ENCODE results near the gene A2M.
A peak's percentile ranks its signal among the peaks of the same experiment; 100 is the strongest.

A2M gene

DNA sequence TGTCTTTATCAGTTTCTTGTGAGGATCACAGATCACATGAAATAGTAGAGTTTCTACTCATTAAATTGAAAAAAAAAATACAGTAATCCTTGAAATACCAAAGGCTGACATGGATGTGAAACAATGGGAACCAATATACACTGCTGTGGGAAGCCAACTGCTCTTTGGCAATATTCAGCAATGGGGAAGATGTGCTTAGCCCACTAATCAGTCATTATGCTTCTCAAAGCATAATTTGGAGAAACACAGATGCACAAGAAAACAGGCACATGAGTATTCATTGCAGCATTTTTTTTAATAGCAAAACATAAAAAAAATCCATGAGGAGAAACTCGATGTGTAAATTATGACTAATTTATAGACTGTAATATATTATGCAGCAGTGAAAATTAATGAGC, 40.6 kb downstream of the A2M start:
- DNase-seq (ENCODE audit: insufficient read length, low spot score) (no peak), FAIRE-seq (no peak)

GRCh38 chr12:9074484-9075137, 41.1 kb downstream of the A2M start:
- FAIRE-seq (no peak), DNase-seq (ENCODE audit: insufficient read length, low spot score) (no peak)

DNA sequence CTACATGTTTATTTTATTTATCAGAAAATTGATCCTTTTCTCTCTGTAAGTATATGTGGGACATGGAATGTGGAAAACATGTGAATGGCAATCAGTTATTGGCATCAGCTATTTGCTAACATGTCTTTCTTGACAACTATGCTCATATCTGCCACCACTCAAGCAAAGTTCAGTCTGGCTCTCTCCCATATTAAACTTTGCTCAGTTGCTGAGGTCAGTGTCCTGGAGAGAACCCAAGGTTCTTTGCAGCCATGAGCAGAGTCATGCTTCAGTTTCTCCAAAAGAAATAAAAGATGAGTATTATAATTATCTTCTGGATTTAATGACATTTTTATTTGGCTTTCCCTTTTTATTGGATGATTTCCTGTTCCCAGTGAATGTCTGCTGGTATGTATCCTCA, 42.6 kb downstream of the A2M start:
- DNase-seq (ENCODE audit: insufficient read length, low spot score): no peak
- no peak for FAIRE-seq

DNA sequence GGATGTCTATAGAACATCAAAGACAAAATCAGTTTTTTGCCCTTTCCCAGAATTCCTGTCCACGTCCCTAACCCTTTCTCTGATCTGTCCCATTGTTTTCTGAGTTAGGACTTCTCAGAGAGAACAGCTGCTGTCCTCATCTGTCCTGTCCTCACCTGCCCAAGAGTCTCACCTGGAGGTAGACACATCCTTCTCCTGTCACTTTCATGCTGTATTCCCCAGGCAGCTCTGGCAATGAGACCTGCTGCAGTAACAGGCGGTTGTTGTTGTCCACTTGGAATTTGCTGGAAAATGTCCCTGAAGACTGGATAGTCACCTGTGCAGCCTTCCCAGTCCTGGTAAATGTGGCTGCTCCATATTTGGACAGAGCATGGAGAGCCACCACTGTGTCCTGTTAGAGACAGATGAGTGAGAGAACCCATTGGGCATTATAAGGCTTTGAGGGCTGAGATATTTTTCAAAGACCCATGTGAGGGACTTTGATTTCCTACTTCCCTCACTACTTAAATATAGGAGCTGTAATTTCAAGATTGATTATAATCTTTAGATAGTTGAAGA, 43.2 kb downstream of the A2M start:
- no peak for DNase-seq (ENCODE audit: insufficient read length, low spot score)
- no peak for FAIRE-seq

DNA sequence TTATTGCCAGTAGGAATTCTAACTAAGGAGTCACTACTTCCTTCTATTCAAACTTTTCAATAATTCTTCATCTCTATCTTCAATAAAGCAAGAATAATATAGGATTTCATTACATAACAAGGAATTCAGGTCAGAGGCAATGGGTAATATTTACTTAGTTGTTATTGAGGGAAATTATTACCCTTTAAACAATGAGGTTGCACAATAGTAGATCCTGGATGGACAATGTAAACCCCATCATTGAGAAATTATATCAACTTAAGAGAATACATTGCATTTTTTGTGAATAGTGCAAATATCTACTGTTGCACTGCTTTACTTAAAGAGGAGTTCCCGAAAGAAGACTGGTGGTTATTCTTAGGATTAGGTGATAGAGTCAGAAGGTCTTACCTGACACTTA, 43.8 kb downstream of the A2M start:
- FAIRE-seq (no peak), DNase-seq (ENCODE audit: insufficient read length, low spot score) (no peak)

DNA sequence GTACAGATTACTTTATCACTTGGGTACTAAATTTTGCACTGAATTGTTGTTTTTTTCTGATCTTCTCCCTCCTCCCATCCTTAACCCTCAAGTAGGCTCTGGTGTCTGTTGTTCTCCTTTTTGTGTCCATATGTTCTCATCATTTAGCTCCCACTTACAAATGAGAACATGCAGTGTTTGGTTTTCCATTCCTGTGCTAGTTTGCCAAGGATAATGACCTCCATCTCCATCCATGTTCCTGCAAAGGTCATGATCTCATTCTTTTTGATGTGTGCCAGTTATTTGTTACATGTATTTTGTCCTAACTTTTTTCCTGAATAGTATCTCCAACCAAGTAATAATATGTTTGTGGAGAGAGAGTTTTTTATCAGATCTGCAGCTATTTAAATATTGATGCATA, 44.2 kb downstream of the A2M start:
- no peak for DNase-seq (ENCODE audit: insufficient read length, low spot score)
- no peak for FAIRE-seq

DNA sequence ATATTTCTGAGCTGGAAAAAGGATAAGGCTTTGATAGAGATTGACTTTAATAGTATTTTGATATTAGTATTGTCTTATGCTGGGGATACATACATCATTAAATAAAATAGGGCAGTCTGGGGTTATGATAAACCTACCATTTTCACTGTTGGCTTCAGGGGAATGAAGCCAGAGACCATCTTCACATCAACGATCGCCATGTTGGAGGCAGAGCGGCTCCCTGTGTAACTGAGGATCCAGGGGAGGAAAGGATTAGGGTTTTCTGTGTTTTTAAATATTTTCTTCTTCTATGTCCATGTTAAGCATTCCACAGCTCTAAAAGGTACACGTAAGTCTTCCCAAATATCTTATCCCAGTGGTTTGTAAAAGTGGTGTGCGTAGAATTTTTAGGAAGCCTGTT, 45.4 kb downstream of the A2M start:
- FAIRE-seq (no peak), DNase-seq (ENCODE audit: insufficient read length, low spot score) (no peak)

DNA sequence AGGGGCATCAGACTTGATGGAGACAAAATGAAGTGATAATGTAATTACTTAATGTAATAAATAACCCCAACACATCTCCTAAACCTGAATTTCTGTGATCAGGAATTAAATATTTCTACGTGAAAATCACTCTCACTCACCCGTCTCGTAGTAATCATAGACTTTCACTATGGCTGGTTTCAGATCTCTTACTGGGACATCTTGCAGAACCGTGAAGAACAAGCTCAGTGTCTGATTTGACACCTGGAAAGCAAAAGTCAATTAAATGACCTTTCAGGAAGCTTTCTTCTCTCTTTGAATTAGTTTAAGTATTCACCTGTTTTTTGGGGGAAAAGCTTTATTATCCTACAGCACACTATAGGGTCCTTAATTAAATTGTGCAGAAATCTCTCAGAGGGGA, 47.1 kb downstream of the A2M start:
- no peak for DNase-seq (ENCODE audit: insufficient read length, low spot score)
- no peak for FAIRE-seq

DNA sequence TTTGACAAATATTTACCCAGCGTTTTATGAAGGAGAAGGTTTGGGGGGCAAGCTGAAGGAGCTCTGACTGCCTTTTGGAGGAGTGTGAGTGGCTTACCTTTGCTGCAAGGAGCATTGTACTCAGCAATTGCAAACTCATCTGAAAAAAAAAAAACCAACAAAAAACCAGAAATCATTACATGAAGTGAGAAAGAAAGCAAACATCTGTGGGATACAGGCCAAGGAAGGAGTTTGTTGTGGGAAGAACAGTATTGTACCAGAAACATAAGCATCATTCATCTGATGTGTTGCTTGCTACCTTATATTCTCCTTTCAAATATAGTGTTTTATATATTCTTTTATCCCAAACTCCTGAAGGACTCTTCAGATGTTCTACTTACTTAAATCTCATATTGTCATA, 47.6 kb downstream of the A2M start:
- FAIRE-seq: no peak
- DNase-seq (ENCODE audit: insufficient read length, low spot score): no peak

DNA sequence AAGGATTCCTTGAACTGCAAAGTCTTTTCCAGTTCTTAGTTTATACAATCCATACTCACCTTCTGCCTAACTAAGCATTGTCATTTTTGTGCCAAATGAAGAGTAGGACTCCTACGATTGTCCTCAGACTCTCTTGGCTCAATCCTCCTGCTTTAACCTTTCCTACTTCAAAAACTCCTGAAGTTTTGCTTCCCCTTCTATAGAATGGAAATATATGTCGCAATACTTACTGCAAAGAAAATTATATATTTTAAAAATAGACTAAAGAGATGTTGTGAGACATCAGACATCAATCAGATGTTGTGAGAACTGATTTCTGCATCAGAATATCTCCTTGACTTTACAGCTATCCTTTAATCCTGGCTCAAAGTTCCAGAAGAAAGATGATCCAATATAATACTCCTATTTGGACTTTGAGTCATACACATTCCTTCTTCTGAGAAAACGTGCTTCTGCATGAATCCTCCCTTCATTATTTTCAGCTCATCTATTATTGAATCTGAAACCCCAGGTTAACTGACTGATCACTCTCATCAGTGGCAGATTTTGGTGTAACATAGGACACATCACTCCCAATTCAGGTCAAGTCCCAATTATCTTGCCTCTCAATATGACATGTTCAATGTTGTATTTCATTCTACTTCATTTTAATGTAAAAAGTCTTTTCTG, 48.8 kb downstream of the A2M start:
- no peak for FAIRE-seq
- no peak for DNase-seq (ENCODE audit: insufficient read length, low spot score)

DNA sequence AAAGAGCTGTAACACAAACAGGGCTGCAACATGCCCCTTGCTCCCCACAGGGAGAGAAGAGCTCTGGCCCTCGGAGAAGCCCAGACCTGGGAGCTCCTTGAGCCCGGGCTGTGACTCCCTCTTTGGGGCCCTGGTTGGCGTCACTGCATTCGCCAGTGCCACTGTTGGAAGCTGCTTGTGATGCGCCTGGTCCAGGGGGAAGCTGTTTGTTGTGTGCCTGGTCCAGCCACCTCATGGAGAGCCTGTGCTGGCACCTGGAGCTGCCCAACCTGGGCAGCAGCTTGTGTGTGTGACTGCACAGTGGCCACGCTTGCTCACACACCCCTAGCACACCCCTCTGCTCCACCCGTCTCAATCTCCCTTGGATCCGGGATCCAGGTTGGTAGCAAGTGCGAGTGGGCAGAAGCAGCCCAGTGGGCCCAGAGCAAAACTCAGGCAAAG, 49.5 kb downstream of the A2M start:
- DNase-seq (ENCODE audit: insufficient read length, low spot score): no peak
- no peak for FAIRE-seq

DNA sequence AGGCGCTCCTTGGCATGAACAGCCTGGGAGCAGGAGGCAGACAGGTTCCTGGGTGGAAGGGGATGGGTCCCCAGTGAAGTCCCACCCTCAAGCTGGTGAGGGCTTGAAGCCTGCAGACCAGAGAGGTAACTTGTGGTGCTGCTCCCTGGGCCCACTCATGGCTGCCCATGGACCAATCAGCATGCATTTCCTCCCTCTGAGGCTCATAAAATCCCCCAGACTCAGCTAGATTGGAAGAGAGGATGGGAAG, 50.2 kb downstream of the A2M start:
- DNase-seq (ENCODE audit: insufficient read length, low spot score): no peak
- FAIRE-seq: no peak

DNA sequence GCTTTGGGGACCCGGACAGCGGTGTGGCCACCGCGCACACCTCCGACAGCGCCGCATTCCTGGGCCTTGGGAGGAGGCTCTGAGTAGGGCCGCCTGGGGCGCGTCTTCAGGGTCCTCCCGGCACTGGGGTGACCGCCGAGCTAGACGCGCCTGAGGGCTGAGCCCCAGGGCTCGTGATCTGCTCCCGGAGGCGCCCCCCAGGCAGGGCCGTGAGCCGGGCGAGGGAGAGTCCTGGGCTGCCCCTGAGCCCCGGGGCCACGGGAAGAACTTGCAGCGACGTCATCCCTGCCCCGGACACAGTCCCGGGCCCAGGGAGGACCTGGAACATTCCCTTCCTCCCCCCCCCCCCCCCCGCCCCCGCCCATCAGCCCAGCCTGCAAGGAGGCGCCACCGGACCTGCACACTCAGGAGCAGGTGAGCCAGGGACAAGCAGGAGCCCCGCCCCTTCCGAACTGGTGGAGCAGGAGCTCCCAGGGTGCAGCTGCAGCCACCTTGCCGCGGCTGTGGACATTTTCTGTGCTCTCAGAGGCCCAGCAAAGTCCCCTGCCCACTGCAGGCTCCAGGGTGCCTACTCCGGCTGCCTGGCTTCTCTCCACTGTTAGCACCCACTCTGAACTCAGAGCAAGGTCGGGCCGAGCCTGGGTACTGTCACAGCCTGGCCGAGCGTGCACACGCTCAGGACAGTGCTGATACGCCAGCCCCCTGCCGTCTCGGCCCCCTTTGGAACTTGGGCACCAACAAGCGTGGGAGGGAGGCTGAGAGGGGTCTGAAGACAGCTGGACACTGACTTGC, 50.7 kb downstream of the A2M start:
- no peak for DNase-seq (ENCODE audit: insufficient read length, low spot score)
- FAIRE-seq: no peak

GRCh38 chr12:9064201-9064814, 51.4 kb downstream of the A2M start:
- FAIRE-seq (no peak), DNase-seq (ENCODE audit: insufficient read length, low spot score) (peak; percentile 26)

DNA sequence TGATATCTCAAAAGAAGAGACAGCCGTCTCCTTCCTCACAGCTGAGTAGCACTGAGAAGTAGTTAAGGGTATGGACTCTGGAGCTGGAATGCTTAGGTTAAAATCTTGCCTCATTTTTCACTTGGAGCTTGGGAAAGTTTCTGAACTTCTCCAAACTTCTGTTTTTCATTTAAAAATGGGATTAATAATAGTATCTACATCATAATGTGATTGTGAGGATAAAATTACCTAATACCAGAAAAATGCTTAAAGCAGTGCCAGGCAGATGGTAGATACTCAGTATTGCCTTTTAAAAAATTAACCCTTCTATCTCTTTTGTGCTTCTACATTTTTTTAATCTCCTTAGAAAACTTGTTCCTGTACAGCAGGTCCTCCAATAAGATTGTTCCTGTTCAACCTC, 63.1 kb downstream of the A2M start:
- FAIRE-seq (no peak), DNase-seq (ENCODE audit: insufficient read length, low spot score) (no peak)

GRCh38 chr12:9051158-9051550, 64.6 kb downstream of the A2M start:
- FAIRE-seq (no peak), DNase-seq (ENCODE audit: insufficient read length, low spot score) (no peak)

- DNase-seq (ENCODE audit: insufficient read length, low spot score) (no peak), FAIRE-seq (no peak)
Observed at GRCh38 chr12:9050521-9051157, 65.1 kb downstream of the A2M start.

GRCh38 chr12:9049520-9050133, 66.1 kb downstream of the A2M start:
- FAIRE-seq (peak; percentile 47), DNase-seq (ENCODE audit: insufficient read length, low spot score) (no peak)

DNA sequence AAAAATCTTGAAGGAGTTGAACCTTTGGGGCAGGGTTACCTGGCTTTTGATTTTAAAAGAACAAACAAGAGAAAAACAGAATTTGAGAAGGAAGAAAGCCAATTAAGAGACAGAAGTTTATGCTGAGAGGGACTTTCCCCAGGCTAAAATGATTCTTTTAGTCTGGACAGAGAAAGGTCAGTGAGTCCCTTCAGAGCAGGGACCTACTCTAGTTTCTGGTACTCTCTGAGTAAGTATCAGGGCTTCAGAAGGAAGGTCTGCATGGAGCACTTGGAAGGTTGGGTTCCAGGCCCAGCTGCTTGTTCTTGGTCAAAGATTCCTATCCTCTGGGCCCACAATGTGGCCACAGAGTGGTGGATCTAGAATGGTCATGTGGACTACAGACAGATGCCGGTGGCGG, 66.8 kb downstream of the A2M start:
- FAIRE-seq (no peak), DNase-seq (ENCODE audit: insufficient read length, low spot score) (no peak)

DNA sequence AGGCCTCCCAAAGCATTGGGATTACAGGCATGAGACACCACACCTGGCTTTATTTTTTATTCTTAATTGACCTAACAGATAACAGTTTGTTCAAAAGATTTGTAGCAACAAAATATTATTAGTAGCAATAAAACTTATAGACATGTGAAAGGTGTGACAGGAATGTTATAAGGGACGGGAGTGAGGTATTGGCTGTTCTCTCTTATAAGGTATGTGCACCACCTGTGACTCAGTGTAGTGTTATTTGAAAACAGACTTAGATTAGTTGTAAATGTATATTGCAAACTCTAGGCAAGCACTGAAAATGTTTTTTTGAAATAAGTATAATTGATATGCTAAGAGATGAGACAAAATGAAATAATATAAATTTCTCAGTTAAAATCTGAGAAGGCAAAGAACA, 68.6 kb downstream of the A2M start:
- FAIRE-seq: no peak
- no peak for DNase-seq (ENCODE audit: insufficient read length, low spot score)

DNA sequence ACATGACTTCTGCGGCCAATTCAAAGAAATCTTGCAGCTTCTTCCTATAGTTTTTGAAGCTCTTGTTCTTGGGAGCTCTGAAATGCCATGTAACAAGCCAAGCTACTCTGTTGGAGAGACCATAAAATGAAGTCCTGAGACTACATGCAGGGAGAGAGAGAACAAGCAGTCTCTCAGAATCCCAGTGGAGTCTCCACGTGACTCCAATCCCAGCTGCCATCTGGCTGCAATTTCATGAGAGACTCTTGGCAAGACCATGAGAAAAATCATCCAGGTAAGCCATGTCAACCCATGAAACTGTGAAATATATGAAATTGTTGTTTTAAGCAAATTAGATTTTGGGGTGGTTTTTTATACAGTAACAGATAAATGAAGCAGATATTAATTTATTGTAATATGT, 72.0 kb downstream of the A2M start:
- FAIRE-seq: no peak
- DNase-seq (ENCODE audit: insufficient read length, low spot score): no peak

Measured in GM19239 (cell line).